Left ventricle myocardium superior (tissue), 1 donor: ENCODE data around the gene TENM4. TPM values are rescaled to one million over a fixed set of nuclear protein-coding genes. Genes with fewer than 3 reads are reported as not detected.

Experiments
- ATAC-seq: fragments of 200-7000 bp; cut with Tn5 transposase; one replicate; pipeline ENCODE4 v1.9.1; 2020; ENCODE audit warnings: mild to moderate bottlenecking, moderate library complexity
- DNase-seq: peaks from one replicate; pipeline ENCODE4 v3.0.0-alpha.2; 2020
- intact Hi-C: fragments of 100-400 bp; cut with micrococcal nuclease; formaldehyde crosslinking; loops from one replicate; pipeline ENCODE4 v1.11.0; 2022
- total RNA-seq: library from RNA; stranded (reverse); fragmentation: NEBNext Ultra II Directional; extraction: Animal tissue kit (Norgen Biotek cat#: 25700); gene quantifications from one replicate; pipeline ENCODE4 v1.2.1, GENCODE V29; 2021
- donor health status: DM: no; HTN: yes; CAD: no; lungs with severe emphysema.

TENM4 gene
- total RNA-seq, 1 donor from 2014 or later, result 0.40 TPM

DNA sequence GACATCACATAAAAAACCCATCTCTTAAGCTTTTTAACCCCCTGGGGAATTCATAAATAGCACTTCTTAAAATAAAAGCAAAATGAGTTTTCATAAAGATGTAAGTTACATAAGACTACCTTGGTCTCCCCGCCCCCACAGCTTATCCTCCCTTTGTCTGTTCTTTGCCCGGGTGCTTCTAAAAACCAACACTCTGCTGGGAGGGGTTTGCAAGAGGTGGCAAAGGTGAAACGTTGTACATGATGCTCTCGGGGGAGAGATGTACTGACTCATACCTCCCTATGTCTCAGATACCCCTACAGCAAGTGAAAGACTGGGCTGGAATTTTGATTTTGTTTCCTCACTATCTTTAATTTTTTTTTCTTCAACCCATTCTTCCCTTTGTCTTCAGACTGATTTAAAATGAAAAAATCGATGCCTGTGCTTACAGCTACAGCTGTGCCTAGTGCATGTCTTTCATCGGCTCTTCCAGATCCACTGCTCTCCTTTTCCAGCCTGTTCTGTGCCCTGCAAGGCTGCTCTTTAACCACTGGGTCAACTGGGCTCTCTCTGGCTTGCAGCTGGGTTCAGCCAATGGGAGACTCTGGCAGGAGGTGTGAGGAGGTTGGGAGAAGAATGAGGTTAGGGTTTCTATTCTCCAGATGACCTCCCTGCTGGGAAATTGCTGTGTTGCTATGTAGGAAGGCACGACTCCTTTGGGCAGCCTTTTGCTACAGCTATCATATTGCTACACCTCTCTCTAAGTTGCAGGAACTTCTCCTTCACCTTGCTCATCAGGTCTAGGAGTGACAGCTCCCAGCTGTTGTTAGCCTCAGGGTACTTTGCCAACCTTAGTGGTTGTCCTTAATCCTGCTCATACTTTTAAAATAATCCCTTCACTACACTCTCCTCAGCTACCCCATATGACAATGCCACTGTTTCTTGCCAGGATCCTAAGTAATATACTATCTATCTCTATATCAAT is 266.5 kb downstream of the TENM4 start:
- intact Hi-C loops, result no loop called here
- ATAC-seq (peak; percentile 60), DNase-seq (no peak)

- DNase-seq (no peak), ATAC-seq (peak; percentile 94)
- intact Hi-C loops, result no loop called here
Measured at GRCh38 chr11:79173615-79174014, 267.2 kb downstream of the TENM4 start.

- DNase-seq (no peak), ATAC-seq (no peak)
- intact Hi-C loops, result no loop called here
Measured at GRCh38 chr11:79170321-79170720, 270.5 kb downstream of the TENM4 start.

DNA sequence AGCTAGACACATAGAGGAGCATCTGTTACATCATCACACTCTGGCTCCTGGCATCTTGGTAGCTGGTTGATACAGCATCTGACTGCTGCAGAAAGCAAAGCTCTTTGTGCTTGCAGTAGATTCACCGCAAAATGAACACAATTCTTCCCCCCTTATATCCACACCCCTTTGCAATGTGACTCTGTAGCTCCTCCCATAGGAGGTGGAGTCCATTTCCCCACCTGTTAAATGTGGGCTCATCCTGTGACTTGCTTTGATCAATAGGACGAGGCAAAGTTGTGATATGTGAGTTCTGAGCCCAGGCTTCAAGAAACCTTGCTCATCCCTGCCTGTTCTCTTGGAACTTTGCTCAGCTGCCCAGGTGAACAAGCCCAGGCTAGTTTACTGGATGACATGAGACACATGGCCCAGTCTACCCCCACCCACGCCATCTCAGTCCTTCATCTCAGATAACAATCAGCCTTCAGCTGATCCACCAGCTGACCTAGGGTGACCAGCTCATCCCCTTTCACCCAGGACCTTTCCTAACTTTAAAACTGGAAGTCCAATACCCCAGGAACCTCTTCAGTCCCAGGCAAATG is 272.2 kb downstream of the TENM4 start:
- DNase-seq (no peak), ATAC-seq (no peak)
- intact Hi-C loops, result no loop called here

DNA sequence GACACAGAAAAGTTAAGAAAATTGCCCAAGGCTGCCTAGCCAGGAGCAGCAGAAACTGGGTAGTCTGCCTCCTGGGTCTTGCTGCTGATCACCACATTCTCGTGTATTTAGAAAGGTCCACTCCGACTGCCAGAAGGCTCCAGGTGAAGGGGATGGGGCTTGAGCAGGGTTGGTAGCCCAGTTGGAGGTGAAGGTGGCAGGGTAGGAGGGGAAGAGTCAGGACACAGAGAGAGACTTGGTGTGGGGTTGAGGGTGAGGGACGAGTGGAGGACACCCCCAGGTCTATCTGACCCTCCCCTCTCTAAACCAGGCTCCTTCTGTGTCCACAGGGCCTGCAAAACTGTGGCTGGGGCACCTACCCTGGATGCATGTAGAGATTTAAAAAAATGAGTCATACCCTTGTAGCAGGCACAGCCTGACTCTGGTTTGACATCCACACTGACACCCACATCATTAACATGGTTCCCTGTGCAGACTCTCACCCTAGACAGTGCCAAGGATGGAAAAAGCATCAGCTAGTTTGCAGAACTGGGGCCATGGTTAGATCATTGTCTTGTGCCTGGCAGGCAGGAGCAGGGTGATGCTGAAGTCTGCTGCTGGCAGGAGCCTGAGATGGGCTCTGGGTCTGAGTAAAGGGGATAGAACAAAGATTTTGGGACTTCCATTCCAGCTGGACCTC is 273.2 kb downstream of the TENM4 start:
- intact Hi-C loops, result no loop called here
- no peak for ATAC-seq

DNA sequence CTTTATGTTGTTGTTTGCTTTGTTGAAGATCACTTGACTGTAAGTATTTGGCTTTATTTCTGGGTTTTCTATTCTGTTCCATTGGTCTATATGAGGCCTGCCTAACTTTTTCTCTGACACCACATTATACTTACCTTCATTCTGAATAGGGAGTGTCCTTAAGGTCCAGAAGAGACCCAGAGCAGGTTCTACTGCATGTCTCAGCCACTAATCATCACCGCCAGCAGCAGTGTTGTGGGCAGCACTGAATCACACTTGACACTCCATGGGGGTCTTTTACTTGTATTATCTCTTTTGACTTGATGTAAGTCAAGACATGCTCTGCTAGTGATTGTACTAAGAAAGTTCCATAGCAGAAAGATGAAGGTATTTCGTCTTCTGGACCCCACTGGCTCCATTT is 274.9 kb downstream of the TENM4 start:
- intact Hi-C loops, result no loop called here
- ATAC-seq (no peak), DNase-seq (no peak)

More for the DNA sequence above, 273.2 kb downstream of the TENM4 start:
- DNase-seq, result no peak

DNA sequence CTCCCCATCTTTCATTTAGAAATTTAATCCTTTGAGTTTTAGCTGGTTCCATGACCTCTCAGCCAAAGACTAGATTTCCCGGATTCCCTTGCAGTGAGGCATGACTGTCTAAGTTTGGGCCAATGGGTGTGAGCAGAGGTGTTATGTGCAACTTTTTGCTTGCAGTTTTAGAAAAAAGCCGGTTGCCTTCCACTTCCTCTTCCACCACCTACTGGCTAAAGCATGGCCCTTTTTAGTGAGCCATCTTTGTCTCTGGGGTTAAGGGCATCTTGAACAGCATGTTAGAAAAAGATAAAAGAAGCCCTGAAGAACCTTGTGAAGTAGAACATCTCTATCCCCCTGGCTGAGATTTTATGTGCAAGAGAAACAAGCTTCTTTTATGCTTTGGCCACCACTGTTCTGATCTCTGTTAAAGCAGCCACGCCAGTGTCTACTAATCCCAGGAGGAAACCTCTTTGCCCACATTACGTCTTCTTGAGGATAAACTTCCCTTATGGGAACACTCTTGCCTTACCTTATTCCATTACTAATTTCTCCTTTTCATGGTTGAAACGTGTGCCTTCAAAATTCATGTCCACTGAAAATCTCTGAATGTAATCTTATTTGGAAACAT is 279.9 kb downstream of the TENM4 start:
- DNase-seq (no peak), ATAC-seq (no peak)
- intact Hi-C loops, result no loop called here

DNA sequence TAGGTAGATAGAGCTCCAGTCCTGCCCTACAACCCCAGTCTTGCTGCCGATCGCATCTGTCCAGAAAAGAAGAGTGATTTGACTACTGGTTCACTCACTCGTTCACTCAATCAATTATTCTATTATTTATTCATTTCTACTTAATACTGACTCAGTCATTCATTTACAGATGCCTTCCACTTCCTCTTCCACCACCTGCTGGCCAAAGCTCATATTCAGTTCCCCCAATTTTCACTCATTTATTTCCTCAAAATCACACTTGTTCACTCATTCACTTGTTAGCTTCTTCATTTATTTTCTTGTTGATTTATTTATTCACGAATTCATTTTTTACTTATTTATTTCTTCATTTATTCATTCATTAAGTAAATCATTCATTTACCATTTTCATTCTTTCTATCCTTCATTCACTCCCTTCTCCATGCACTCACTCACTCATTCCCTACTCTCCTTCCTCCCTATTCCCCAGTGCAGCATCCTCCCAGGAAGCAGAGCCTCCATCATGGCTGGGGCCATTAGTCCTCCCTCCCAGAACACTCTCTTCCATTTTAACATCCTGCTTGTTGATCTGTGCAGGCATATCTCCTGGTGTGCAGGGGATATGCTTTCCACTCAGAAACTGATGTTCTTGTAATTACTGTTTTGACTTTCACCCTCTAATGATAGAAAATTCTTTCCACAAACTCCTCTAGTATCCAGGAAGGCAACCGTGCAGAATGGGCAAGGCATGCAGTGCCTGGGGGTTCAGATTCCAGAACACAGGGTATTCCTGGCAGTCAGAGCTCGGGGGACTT is 281.0 kb downstream of the TENM4 start:
- intact Hi-C loops, result no loop called here
- DNase-seq (no peak), ATAC-seq (no peak)

DNA sequence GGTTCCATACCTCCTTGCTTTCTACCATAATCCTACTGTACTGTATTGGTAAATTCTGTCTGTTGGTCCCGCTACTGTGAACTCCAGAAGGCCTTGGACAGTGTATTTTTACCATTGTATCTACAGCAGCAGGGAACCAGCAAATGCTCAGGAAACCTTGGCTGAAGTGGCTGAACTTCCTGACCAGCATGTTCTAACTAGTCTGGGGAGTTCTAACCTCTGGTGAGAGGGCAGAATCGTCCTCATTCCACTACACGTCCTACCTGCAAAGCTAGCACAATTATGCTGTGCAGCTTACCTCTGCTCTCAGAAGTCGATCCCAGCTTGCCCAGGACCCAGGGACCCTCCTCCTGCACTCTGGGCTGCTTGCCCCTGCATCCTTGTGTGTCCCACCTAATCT is 283.1 kb downstream of the TENM4 start:
- ATAC-seq (no peak), DNase-seq (no peak)
- intact Hi-C loops, result no loop called here

DNA sequence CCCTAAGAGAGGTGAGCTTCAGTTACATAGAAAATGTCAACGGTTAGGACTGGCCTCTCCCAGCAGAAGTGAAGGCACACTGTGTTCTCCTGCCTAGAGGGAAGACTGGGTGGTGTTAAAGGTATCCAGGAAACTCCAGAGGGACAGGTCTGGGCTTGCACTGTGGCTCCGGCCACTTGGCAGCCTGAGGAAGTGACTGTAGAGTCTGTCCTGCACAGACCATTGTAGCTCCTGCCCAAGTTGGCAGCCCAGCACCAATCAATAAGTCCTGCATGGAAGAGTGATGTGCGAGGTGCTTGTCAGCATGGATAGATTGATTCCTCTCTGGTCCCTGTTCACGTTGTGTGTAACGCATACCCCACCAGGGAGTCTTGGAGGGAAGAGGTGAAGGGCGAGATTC is 284.8 kb downstream of the TENM4 start:
- ATAC-seq (no peak), DNase-seq (no peak)
- intact Hi-C loops, result no loop called here

DNA sequence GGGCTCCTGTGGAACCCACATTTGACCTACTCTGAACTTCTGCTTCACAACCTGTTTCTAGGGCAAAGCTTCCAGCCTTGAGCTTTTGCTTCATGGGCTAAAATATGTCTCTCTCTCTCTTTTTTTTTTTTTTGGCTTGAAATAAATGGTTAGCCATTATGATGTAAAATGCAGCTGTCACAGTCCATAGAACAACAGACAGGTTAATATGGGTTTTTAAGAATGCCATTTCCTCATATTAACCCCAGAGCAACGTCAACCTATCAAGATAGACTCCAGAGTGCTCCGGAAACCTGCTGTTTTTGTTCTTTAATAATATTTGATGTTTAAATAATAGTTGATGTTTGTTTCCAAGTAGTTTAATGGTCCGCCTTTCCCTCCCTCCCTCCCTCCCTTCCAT is 285.6 kb downstream of the TENM4 start:
- ATAC-seq, result no peak
- no peak for DNase-seq
- intact Hi-C loops, result no loop called here

DNA sequence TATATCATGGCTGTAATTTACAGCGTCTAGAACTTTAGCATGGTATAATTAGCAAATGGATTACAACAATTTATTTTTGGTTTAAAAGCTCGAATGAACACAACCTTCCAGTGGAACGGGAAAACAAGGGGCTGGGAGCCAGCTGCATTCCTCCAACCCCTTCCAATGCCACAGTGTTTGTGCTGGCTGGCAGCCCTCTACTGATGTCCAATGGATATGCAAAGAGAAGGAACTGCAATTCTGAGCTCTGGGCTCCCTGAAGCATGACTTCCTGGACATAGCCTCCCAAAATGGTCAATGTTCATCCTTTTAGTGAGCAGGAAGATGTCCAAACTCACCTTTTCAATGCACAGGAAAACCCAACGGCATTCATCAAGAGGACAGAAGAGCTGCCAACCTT is 288.3 kb downstream of the TENM4 start:
- ATAC-seq (no peak), DNase-seq (no peak)
- intact Hi-C loops, result no loop called here

DNA sequence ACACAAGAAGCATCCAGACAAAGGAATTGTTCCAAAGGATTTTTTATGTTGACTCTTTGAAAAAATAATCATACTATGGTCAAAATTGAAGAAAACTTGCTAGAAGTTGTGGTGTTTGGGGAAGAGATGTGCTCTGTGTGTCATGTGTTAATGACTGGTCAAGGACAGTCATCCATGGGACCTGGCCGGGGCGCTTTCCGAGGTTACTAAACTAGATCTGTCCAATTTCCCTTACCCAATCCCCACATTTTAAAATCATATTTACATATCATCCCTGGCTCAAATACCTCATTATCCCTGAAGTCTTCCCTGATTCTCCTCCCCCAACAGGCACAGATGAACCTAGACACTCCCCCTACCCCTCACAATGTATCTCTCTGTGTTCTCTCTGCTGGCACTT is 289.4 kb downstream of the TENM4 start:
- DNase-seq, result no peak
- intact Hi-C loops, result no loop called here
- no peak for ATAC-seq

DNA sequence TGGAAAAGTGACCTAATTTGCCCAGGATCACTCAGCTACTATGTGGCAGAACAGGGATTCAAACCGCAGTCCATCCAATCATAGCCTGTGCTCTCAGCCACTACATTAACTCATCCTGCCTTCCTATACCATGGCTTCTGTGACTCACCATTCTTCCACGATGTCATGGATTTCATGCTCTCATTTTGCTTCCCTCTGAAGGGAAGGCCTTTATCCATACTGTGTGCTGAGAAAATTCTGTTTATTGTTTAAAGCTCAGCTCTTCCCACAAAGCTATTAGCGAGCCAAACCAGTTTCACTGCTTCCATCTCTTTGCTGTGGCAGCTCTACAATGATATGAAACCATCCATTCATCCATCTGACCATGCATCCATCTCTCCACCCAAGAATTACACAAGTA is 289.9 kb downstream of the TENM4 start:
- DNase-seq, result no peak
- intact Hi-C loops, result no loop called here
- no peak for ATAC-seq

- intact Hi-C loops, result no loop called here
- ATAC-seq, result no peak
- no peak for DNase-seq
Measured at GRCh38 chr11:79150320-79150719, 290.5 kb downstream of the TENM4 start.

GRCh38 chr11:79147731-79148130 is 293.1 kb downstream of the TENM4 start:
- intact Hi-C loops, result no loop called here
- DNase-seq, result no peak
- no peak for ATAC-seq

DNA sequence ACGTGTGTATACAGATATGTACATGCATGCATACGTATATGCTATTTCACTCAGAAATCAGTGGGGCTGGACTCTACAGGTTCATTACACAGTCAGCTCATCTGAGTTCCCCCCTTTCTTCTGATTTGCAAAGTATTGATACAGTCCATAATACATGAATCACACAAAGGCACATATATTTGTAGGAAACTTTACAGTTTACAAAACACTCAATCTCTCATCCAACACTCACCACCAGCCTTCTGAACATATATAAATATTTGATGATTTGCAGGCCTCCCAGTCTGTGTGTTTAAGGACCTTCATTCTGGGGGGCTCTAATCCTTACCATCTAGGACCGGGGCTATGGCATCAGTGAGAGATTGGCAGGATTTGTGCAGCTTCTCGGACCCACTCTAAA is 293.8 kb downstream of the TENM4 start:
- DNase-seq, result no peak
- intact Hi-C loops, result no loop called here
- no peak for ATAC-seq

DNA sequence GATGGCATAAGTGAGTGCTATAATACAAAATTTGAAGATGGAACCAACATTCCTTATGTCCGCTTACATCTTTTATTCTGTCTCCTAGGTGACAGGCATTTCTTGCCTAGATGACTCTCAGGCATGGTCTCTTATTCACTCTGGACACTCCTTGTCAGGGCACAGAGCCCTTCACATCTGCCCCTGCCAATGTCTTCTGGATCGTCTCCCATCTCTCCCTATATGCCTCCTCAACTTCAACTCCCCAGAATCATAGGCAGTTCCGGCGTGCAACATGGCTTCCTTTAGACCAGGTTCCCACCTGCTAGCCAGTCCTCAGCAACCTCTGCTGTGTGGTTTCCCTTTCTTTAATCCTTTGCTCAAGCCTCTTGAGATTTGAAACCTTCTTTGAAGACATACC is 300.9 kb downstream of the TENM4 start:
- no peak for ATAC-seq
- no peak for DNase-seq
- intact Hi-C loops, result no loop called here

GRCh38 chr11:79129702-79130101 is 311.1 kb downstream of the TENM4 start:
- intact Hi-C loops, result no loop called here
- DNase-seq (no peak), ATAC-seq (no peak)
